Urothelium cell line (cell line): ENCODE measurements around the gene NOTCH3.

Source experiments
- DNase-seq: peaks from one replicate; pipeline ENCODE4 v3.0.0; 2011; ENCODE audit warnings: low spot score, mixed read lengths
- FAIRE-seq: peaks from 2 replicates; lab custom pipeline; 2011; peaks lifted over from hg19 to GRCh38; lab: Jason Lieb, UNC

NOTCH3 gene

DNA sequence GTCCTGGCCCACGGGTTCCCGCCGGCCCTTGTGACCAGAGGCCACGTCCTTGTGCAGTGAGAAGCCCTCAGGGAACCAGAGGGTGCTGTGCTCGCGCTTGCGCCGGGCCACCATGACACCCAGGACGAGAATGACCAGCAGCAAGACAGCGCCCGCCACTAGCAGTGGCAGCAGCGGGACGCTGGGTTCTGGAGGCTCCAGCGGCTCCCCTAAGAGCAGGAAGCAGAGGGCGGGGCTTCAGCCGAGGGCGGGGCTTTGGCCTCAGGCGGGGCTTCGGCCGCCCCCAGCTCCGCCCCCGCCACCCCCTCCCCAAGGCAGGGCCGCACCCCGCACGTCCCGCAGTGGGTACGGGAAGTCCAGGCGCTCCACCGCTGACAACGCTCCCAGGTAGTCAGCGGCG is 30.4 kb downstream of the NOTCH3 start:
- no peak for FAIRE-seq
- no peak for DNase-seq

DNA sequence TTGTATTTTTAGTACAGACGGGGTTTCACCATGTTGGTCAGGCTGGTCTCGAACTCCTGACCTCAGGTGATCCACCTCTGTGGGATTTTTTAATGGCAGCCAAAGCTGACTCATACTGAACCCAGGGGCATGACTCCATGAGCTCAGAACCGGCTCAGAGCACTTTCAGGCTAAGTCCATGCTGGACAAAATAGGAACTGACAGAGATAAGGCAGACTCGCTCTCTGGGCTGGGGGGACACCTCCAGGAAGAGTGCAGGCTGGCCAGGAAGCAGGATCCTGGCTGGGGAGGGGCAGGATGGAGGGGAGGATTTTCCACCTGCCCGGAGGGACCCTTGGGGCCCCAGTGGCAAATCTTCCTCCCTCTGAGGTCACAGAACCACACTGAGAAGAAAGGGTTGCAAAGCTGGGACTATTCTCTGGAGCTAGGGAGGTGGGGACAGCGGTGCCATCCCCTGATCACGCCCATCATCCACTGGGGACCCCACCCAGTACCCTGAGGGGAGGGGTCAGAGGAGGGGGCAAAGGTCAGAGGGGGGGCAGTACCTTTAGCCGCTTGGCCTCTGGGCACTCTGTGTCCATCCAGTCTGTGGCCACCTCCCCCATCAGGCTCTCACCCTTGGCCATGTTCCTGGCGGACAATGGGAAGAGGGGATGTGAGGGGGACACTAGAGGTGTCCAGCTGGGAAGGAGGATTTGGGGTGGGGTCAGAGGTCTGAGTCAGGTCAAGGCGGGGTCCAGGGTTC is 31.1 kb downstream of the NOTCH3 start:
- DNase-seq (no peak), FAIRE-seq (no peak)

DNA sequence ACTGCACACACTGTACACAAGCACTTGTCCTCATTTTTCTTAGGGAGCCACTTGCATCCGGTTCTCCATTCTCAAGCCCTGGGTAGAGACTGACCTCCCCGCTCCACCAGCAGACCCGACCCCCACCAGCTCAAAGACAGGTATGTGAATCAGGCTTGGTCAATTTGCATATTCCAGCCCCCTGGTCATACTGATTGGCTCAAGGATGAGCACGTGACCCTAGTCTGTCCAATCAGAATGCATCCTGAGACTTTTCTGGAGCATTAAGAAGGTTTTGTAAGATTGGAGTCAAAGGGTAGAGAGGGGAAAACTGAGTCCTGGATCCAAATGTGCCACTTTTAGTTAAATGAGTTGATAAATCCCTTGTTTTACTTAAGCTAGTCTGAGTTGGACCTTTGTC is 34.1 kb downstream of the NOTCH3 start:
- no peak for DNase-seq
- no peak for FAIRE-seq

DNA sequence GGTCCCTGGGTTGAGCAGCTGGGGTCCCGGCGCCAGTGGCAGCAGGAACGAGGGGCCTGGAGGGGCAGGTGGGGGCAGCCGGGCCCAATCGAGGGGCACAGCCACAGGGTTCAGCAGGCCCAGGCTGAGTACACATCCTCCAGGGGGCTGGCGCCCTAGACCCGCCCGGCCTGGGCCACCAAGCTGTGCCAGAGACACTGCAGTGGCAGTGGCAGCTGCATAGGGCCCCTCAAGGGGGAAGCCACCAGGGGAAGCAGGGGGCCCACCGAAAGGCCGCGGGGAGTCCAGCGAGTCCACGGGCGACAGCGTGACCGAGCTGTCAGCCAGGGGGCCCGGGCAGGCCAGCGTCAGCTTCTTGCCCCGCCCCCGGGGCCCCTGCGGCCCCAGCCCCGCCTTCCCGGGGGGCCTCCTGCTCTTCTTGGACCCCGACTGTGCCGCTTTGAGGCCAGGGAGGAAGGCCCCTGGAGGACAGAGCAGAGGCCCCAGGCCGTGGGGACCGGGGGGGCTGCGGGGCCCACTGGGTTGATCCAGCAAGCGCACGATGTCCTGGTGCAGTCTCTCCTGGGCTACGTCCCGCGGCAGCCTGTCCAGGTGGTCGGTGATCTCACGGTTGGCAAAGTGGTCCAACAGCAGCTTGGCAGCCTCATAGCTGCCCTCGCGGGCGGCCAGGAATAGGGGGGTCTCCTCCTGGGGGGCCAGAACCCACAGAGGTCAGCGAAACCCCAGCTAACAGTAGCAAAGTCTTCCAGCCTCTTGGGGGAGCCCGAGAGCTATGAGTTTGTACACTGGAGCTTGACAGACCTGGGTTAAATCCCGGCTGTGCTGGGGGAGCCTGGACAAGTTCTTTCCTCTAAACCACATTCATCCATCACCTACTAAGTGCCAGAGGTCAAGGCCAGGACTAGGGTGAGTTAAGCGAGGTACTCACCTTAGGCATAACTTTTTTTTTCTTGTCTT is 39.5 kb downstream of the NOTCH3 start:
- DNase-seq (no peak), FAIRE-seq (no peak)

DNA sequence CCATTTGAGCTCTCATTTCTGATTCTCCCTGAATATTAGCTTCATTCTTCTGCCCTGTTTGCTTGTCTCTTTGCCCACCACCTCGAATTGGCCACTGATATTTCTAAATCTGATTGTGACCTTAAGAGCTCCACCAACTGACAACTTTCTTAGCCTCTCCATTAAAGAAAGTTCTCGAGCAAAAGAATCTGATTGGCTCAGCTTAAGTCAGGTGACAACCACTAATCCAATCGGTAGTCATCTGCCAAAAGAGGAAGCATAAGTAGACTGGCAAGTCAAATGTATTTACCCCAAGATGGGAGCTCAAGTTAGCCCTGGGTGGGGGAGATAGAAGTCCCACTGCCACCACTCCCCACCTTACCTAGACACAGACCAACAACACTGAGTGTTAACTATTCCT is 41.5 kb downstream of the NOTCH3 start:
- no peak for DNase-seq
- no peak for FAIRE-seq

DNA sequence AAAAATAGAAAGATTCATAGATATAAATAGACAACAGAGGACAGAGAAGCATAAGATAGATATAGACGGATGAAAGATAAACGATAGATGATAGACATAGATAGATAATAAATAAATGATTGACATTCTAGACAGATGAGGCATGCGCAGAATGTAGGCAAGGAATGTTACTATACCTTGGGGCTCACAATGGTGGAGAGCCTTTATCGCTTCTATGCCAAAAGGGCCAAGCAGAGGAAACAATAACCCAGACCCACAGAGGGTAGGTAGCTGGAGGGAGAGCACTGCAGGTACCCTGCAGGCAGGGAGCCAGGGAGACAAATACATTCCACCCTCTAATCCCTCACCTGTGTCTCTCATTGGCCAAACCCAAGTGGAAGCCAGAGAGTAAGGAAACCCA is 44.4 kb downstream of the NOTCH3 start:
- DNase-seq (no peak), FAIRE-seq (no peak)

DNA sequence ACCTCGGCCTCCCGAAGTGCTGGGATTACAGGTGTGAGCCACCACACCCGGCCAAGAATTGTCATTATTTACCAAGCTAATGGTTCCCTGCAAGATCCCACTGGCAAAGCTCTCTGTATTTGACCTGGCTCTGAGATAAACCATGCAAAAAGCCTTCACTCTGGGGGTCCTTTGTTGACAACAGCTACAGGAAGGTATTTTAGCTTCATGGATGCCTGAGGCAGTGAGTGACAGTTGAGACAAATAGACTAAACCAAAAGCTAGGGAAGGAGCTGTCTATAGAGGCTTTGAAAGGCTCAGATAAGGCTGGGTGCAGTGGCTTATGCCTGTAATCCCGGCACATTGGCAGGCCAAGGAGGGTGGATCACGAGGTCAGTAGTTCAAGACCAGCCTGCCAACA is 45.5 kb downstream of the NOTCH3 start:
- FAIRE-seq (no peak), DNase-seq (no peak)

DNA sequence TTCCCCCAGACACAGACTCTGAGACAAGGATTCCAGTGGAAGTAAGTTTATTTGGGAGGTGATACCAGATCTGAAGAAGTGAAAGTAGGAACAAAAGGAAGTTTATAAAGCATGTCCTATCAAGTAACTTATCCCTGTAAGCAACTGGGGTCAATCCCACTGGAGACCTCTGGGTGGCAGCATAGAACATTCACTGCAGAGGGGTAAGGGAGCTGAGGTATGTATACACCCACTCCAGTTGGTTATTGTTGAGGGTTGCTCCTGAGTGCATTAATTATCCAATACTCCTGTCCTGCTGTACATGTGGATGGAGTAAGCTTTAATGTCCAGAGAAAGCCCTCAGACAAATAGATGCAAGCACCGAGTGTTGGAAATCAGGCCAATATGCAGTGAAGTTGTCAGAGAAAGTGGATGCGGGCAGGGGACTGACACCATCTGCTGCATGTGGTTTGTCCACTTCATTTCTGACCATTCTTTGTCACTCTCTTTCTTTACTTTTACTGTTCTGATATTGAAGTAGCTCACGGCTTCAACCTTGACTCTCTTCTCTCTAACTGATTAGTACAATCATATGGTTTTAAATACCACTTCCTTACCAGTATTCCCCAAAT is 46.7 kb downstream of the NOTCH3 start:
- DNase-seq (peak; percentile 20), FAIRE-seq (no peak)

DNA sequence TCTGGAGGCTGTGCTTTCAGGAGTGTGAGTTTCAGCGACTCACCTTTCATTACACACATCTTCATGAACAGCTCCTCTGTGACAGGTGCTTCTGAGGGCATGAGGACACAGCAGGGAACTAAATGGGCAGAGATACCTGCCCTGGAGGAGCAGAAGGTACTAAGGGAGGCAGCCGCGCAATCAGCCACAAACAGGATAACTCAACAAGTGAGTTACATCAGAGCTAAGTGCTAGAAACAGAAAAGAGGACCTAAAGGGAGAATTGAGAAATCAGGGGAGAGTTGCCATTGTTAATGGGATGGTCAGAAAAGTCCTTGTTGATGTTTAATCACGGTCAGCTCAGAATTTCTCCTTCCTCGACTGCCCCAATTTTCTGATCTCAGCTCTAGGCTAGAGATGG is 51.1 kb downstream of the NOTCH3 start:
- FAIRE-seq (no peak), DNase-seq (no peak)

DNA sequence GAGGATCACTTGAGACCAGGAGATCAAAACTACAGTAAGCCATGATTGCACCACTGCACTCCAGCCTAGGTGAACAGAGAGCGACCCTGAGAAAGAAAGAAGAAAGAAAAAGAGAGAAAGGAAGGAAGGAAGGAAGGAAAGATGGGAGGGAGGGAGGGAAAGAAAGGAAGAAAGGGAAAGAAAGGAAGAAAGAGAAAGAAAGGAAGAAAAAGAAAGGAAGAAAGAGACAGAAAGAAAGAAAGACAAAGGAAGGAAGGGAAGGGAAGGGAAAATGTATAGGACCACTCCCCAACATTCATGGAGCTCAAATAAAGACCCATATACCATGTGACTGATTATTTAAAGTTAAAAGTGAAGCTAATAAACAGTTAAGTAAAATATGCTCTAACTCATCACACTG is 53.7 kb downstream of the NOTCH3 start:
- FAIRE-seq = no peak
- DNase-seq = no peak

DNA sequence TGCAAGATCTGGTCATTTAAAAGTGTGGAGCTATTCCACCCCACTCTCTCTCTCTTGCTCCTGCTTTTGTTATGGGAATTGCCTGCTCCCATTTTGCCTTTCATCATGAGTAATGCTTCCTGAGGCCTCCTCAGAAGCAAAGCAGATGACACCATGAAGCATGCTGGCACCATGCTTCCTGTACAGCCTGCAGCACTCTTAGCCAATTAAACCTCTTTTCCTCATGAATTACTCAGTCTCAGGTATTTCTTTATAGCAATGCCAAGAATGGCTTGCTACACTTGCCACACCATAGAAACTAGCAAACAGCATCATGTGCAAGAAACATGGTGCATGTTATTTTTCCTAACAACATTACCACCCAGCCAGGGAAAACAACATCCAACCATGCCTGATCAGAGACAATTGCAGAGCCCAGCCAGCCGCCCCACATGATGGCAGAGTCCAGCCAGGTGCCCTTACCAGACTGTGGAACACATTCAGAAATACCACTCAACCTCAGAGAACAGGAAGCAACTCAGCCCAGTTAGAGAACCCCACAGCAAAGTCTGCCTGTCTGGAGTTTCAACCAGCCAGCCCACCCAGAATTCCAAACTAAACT is 56.6 kb downstream of the NOTCH3 start:
- FAIRE-seq (no peak), DNase-seq (no peak)

DNA sequence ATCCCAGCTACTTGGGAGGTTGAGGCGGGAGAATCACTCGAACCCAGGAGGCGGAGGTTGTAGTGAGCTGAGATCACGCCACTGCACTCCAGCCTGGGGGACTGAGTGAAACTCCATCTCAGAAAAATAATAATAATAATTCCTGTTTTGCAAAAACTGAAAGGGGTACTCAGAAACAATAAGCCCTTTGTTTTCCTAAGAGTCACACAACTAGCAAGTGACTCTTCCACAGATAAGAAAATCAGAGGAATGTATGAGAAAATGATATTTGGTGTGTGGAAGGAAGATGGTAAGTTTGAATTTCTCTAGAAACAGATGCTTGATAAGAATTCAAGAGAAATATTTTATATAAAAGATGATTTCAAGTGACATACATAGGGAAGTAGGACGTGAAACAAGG is 58.5 kb downstream of the NOTCH3 start:
- FAIRE-seq (no peak), DNase-seq (no peak)

DNA sequence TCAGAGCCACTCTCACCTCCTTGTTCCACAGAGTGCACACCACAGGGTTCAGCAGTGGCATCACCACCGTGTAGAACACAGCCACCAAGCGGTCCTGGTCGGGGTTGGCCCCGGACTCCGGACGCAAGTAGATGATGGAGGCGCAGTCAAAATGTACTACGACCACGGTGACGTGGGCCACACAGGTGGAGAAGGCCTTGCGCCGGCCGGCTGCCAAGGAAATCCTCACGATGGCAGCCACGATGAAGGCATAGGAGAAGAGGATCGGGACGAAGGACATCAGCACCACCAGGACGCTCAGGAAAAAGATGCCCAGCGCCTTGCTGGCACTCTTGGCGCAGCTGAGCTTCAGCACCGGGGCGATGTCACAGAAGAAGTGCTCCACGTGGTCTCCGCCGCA is 59.7 kb downstream of the NOTCH3 start:
- DNase-seq (no peak), FAIRE-seq (no peak)

DNA sequence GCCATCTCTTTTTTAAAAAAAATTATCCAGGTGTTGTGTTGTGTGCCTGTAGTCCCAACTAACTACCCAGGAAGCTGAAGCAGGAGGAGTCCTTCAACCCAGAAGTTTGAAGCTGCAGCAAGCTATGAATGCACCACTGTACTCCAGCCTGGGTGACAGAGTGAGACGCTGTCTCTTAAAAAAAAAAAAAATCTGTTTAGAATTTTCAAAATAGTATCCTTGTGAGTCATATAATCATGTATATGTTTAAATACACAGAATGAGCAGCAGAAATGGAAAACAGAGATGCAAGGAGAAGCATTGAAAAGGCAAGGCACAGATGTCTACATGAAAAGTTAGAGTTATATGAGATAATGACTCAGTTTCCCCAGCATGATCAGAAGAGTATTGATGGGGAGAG is 62.4 kb downstream of the NOTCH3 start:
- no peak for FAIRE-seq
- DNase-seq = no peak

DNA sequence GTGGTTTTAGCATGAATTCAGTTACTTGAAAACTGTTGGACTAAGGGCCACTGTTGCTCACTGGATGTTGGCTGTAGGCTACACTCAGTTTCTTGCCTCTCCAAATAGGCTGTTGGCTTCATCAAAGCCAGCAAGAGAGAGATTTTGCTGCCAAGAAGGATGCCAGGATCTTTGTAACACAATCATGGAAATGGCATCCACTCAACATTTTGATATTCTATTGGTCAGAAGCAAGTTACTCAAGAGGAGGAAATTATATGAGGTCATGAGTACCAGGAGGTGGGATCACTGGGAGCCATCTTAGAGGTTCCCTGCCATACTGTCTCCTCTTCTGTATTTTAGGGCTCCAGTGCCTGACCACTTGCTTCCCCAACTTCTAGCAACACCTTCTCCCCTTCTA is 63.0 kb downstream of the NOTCH3 start:
- DNase-seq = no peak
- no peak for FAIRE-seq

DNA sequence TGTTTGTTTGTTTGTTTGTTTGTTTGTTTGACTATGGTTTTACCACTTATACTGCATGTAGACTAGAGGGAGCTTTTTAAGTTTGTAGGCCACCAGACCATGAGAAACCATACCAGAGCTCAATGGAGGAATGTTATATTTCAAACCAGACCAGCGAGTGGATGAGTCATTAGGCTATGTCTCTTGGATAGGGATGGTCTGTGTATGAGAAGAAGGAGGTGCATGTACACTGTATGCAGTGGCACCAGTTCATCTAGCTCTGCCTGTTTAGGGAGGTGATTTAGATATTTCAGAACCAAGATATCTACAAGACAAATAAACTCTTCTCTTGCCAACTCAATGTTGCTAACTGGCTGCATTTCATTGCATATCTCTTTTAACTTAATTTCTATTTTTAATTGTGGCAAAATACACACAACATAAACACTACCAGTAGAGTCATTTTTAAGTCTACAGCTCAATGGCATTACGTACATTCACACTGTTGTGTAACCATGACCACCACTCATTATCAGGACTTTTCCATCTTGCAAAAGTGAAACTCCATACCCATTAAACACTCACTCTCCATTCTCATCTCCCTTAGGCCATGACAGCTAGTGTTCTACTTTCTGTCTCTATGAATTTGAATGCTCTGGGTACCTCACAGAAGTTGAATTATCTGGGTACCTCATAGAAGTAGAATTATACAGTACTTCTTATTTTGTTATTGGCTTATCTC is 64.4 kb downstream of the NOTCH3 start:
- no peak for FAIRE-seq

DNA sequence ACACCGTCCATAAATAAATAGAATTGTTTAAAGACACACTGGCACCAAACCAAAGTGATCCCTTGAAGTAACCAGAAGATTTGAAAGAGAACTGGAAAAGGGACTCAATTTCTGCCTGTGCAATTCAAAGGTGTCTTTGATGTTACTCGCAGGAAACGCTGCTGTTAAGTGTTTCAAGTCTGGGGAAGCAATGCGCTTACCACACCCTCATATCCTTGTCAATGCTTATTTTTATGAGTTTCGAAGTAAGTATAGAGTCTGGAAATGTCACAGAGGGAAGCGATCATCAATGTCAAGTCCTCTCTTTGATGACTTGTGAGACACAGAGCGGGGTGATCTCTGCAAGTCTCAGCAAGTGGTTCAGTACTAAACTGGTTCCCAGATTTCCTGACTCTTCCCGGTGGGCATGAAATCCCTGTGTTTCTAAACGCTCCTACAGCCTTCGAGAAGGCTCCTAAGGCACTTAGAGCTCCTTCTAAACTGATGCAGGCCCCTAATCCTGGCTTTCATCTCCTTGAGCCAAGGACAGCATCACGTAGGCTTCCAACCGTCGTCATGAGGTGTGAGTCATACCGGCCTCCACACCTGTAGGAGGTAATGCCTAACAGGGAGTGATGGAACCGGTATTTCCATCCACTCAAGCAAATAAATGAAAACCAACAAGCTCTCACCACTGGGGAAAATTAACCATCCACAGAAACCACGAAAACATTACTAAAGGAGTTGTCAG is 70.8 kb downstream of the NOTCH3 start:
- DNase-seq (no peak), FAIRE-seq (no peak)

More for the DNA sequence above, 64.4 kb downstream of the NOTCH3 start:
- DNase-seq = no peak

DNA sequence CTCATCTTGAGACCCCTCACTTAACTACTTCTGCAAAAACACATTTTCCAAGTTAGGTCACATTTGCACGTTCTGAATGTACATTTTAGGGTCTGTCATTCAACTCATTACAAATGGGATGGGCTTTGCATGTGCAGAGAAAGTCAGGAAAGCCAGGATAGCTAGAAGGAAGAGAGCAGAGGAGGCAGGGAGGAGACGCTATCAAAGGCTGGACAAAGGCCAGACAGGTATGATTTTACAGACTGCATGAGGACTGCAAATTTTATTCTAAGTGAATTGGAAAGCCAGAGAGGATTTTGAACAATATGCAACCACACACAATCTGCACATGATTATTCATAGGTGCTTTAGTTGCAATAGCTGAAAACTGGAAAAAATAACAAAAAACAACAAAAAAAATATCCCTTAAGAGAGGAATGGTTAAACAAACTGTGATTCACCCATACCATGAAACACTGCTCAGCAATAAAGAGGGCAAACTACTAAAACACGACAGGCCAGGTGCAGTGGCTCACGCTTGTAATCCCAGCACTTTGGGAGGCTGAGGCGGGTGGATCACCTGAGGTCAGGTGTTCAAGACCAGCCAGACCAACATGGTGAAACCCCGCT is 72.5 kb downstream of the NOTCH3 start:
- no peak for FAIRE-seq

DNA sequence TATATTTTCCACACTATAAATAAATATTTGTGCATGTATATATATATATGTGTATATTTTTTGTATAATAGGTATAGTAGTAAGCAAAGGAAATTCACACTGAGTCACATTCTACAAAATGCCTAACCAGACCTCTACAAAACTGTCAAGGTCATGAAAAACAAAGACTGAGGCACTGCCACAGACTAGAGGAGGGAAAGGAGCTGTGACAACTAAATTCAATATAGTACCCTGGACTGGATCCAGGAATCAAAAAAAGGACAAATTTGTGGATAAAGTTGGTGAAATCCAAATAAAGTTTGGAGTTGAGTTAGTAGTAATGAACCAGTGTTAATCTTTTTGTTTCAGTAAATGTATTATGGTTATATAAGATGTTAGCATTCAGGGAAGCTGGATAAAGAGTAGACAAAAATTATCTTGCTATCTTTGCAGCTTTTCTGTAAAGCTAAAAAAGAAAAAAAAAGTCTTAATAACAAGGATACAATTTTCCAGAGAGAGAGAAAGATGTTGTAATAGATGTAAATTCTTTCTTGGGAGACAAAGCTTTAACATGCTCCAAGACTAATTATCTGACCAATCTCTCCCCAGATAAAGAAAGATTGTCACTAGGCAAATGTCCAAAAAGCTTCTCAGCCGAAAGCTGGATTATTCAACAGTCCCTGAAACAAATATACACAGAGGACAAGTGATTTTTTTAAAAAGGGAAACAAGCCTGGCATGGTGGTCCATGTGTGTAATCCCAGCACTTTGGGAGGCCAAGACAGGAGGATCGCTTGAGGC is 74.5 kb downstream of the NOTCH3 start:
- no peak for DNase-seq
- no peak for FAIRE-seq

More for the DNA sequence above, 72.5 kb downstream of the NOTCH3 start:
- no peak for DNase-seq
